Measurements from ENCODE around the gene ADAR. TPM values are rescaled to one million over a fixed set of nuclear protein-coding genes. Genes with fewer than 3 reads are reported as not detected.
A peak's percentile ranks its signal among the peaks of the same experiment; 100 is the strongest.

Gene ADAR
- total and polyA plus RNA-seq, 2 donors from 2014 or later = 40.3 to 154 TPM

GRCh38 chr1:154578058-154578418 lies 29.9 kb downstream of the ADAR start:
- TF ChIP-seq, protein P1, sequence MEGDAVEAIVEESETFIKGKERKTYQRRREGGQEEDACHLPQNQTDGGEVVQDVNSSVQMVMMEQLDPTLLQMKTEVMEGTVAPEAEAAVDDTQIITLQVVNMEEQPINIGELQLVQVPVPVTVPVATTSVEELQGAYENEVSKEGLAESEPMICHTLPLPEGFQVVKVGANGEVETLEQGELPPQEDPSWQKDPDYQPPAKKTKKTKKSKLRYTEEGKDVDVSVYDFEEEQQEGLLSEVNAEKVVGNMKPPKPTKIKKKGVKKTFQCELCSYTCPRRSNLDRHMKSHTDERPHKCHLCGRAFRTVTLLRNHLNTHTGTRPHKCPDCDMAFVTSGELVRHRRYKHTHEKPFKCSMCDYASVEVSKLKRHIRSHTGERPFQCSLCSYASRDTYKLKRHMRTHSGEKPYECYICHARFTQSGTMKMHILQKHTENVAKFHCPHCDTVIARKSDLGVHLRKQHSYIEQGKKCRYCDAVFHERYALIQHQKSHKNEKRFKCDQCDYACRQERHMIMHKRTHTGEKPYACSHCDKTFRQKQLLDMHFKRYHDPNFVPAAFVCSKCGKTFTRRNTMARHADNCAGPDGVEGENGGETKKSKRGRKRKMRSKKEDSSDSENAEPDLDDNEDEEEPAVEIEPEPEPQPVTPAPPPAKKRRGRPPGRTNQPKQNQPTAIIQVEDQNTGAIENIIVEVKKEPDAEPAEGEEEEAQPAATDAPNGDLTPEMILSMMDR (IDR thresholded peaks at IDR 0.05; ENCODE audit: borderline replicate concordance, extremely low read depth, insufficient read depth) = no peak
- H3K36me3 ChIP-seq (ENCODE audit: control insufficient read depth in 2 of 3, insufficient read depth in 3 of 3, low read length in 3 of 3) = peaks cover 6 to 25% (median 22%) of the 10 kb centered on the region in 3 donors
- no peaks in the 10 kb centered on the region for H3K9me3 ChIP-seq (ENCODE audit: control insufficient read depth in 2 of 3, insufficient read depth in 1 of 3, low read length in 3 of 3)
- H3K9ac ChIP-seq (ENCODE audit: low read length in 3 of 3) = no peak overlapping the region
- peak in 1 of 5 donors; percentile 39 for DNase-seq
- H3K27me3 ChIP-seq (ENCODE audit: control insufficient read depth, insufficient read depth, low read length) = no peaks in the 10 kb centered on the region
- no peak for FAIRE-seq
- no peak overlapping the region for H3K27ac ChIP-seq (ENCODE audit: low read depth in 2 of 2, low read length in 2 of 2)
- no peak overlapping the region for H3K4me3 ChIP-seq (ENCODE audit: low read length in 3 of 3)
- intact Hi-C loops (cut with DNase I) = no loop called here
- peaks cover 0 to 10% (median 0%) of the 10 kb centered on the region in 3 donors for H3K4me1 ChIP-seq (ENCODE audit: control insufficient read depth in 2 of 3, insufficient read depth in 2 of 3, low read depth in 1 of 3, low read length in 3 of 3)

GRCh38 chr1:154577346-154578057 lies 30.5 kb downstream of the ADAR start:
- no peak for FAIRE-seq

GRCh38 chr1:154575951-154576566 lies 31.9 kb downstream of the ADAR start:
- no peak for DNase-seq

More at GRCh38 chr1:154577346-154578057, 30.5 kb downstream of the ADAR start:
- Histone ChIP-seq H3K36me3 (ENCODE audit: control insufficient read depth in 2 of 3, insufficient read depth in 3 of 3, low read length in 3 of 3) (peaks cover 4 to 20% (median 16%) of the 10 kb centered on the region in 3 donors), H3K9me3 (ENCODE audit: control insufficient read depth in 2 of 3, insufficient read depth in 1 of 3, low read length in 3 of 3) (no peaks in the 10 kb centered on the region), H3K4me3 (ENCODE audit: low read length in 3 of 3) (no peak overlapping the region), H3K27me3 (ENCODE audit: control insufficient read depth, insufficient read depth, low read length) (no peaks in the 10 kb centered on the region), H3K27ac (ENCODE audit: low read depth in 2 of 2, low read length in 2 of 2) (no peak overlapping the region), H3K9ac (ENCODE audit: low read length in 3 of 3) (no peak overlapping the region), H3K4me1 (ENCODE audit: control insufficient read depth in 2 of 3, insufficient read depth in 2 of 3, low read depth in 1 of 3, low read length in 3 of 3) (peaks cover 0 to 10% (median 0%) of the 10 kb centered on the region in 3 donors)
- no peak for DNase-seq
- intact Hi-C loops (cut with DNase I) = no loop called here
- TF ChIP-seq, protein P1 (IDR thresholded peaks at IDR 0.05; ENCODE audit: borderline replicate concordance, extremely low read depth, insufficient read depth) = no peak

More at GRCh38 chr1:154575951-154576566, 31.9 kb downstream of the ADAR start:
- no peak for FAIRE-seq
- Histone ChIP-seq H3K4me1 (ENCODE audit: control insufficient read depth in 2 of 3, insufficient read depth in 2 of 3, low read depth in 1 of 3, low read length in 3 of 3) (peaks cover 0 to 10% (median 0%) of the 10 kb centered on the region in 3 donors), H3K27me3 (ENCODE audit: control insufficient read depth, insufficient read depth, low read length) (no peaks in the 10 kb centered on the region), H3K9me3 (ENCODE audit: control insufficient read depth in 2 of 3, insufficient read depth in 1 of 3, low read length in 3 of 3) (no peaks in the 10 kb centered on the region), H3K4me3 (ENCODE audit: low read length in 3 of 3) (no peak overlapping the region), H3K27ac (ENCODE audit: low read depth in 2 of 2, low read length in 2 of 2) (no peak overlapping the region), H3K36me3 (ENCODE audit: control insufficient read depth in 2 of 3, insufficient read depth in 3 of 3, low read length in 3 of 3) (peaks cover 2 to 11% (median 9%) of the 10 kb centered on the region in 3 donors), H3K9ac (ENCODE audit: low read length in 3 of 3) (no peak overlapping the region)
- intact Hi-C loops (cut with DNase I) = no loop called here
- TF ChIP-seq, protein P1 (IDR thresholded peaks at IDR 0.05; ENCODE audit: borderline replicate concordance, extremely low read depth, insufficient read depth) = no peak
